ENCODE data around the gene CD58.

Gene CD58

GRCh38 chr1:116470671-116471070, 100.2 kb downstream of the CD58 start (continued):
- TF ChIP-seq ELK4 (IDR thresholded peaks at IDR 0.05; ENCODE audit: borderline replicate concordance, low read depth, low read length) (no peak), WT1 (tag by site-specific recombination; IDR thresholded peaks at IDR 0.05) (no peak), ZNF26 (tag by site-specific recombination; IDR thresholded peaks at IDR 0.05) (no peak), GLI2 (tag by site-specific recombination; IDR thresholded peaks at IDR 0.05; ENCODE audit: borderline replicate concordance, low read depth) (no peak)
- TF ChIP-seq, protein P1, sequence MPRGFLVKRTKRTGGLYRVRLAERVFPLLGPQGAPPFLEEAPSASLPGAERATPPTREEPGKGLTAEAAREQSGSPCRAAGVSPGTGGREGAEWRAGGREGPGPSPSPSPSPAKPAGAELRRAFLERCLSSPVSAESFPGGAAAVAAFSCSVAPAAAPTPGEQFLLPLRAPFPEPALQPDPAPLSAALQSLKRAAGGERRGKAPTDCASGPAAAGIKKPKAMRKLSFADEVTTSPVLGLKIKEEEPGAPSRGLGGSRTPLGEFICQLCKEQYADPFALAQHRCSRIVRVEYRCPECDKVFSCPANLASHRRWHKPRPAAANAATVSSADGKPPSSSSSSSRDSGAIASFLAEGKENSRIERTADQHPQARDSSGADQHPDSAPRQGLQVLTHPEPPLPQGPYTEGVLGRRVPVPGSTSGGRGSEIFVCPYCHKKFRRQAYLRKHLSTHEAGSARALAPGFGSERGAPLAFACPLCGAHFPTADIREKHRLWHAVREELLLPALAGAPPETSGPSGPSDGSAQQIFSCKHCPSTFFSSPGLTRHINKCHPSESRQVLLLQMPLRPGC (tag by site-specific recombination; IDR thresholded peaks at IDR 0.05): no peak

- CTCF ChIA-PET: interaction anchor here (0.8 to 1.5 kb wide), 3 partner anchors 18 to 315 kb away, joined by 3 to 6 read pairs (median 3); no protein-coding TSS in a partner anchor
- H3K4me3 ChIP-seq (ENCODE audit: low read depth, low read length): no peak overlapping the region
- H3K27ac ChIP-seq (ENCODE audit: extremely low read depth, low read depth, low read length): no peak overlapping the region
- H3K9me3 ChIP-seq (ENCODE audit: control insufficient read depth, insufficient read depth, low read depth, low read length): no peaks in the 10 kb centered on the region
- POLR2A ChIA-PET: no interaction called here
- peaks cover 4% of the 10 kb centered on the region for H3K4me1 ChIP-seq (ENCODE audit: control insufficient read depth, insufficient read depth, low read length)
- no peaks in the 10 kb centered on the region for H3K36me3 ChIP-seq (ENCODE audit: control insufficient read depth in 2 of 2, insufficient read depth in 1 of 2, low read length in 2 of 2)
- no peak for TF ChIP-seq ZEB2 (tag by site-specific recombination; IDR thresholded peaks at IDR 0.05)
- no peak for TF ChIP-seq ZNF473 (tag by site-specific recombination; IDR thresholded peaks at IDR 0.05)
- TF ChIP-seq ZNF211 (tag by site-specific recombination; IDR thresholded peaks at IDR 0.05; ENCODE audit: low read depth): no peak
- no peak for TF ChIP-seq KLF9 (tag by site-specific recombination; IDR thresholded peaks at IDR 0.05; ENCODE audit: low read depth)
- TF ChIP-seq ZNF2 (tag by site-specific recombination; IDR thresholded peaks at IDR 0.05): no peak
- no peak for TF ChIP-seq SP7 (tag by site-specific recombination; IDR thresholded peaks at IDR 0.05)
- TF ChIP-seq ZBTB1 (tag by site-specific recombination; IDR thresholded peaks at IDR 0.05): no peak
- TF ChIP-seq, protein P2, sequence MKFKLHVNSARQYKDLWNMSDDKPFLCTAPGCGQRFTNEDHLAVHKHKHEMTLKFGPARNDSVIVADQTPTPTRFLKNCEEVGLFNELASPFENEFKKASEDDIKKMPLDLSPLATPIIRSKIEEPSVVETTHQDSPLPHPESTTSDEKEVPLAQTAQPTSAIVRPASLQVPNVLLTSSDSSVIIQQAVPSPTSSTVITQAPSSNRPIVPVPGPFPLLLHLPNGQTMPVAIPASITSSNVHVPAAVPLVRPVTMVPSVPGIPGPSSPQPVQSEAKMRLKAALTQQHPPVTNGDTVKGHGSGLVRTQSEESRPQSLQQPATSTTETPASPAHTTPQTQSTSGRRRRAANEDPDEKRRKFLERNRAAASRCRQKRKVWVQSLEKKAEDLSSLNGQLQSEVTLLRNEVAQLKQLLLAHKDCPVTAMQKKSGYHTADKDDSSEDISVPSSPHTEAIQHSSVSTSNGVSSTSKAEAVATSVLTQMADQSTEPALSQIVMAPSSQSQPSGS (tag by site-specific recombination; IDR thresholded peaks at IDR 0.05; ENCODE audit: low read depth): no peak
- TF ChIP-seq ZNF391 (tag by site-specific recombination; IDR thresholded peaks at IDR 0.05; ENCODE audit: borderline replicate concordance, low read depth): no peak
- TF ChIP-seq, protein P3, sequence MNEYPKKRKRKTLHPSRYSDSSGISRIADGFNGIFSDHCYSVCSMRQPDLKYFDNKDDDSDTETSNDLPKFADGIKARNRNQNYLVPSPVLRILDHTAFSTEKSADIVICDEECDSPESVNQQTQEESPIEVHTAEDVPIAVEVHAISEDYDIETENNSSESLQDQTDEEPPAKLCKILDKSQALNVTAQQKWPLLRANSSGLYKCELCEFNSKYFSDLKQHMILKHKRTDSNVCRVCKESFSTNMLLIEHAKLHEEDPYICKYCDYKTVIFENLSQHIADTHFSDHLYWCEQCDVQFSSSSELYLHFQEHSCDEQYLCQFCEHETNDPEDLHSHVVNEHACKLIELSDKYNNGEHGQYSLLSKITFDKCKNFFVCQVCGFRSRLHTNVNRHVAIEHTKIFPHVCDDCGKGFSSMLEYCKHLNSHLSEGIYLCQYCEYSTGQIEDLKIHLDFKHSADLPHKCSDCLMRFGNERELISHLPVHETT (tag by site-specific recombination; IDR thresholded peaks at IDR 0.05): no peak
- TF ChIP-seq ZNF121 (tag by site-specific recombination; IDR thresholded peaks at IDR 0.05): no peak
- 0 out of 2 replicates have a peak, but pooled peaks have one; percentile 36 for TF ChIP-seq TRIM28 (IDR thresholded peaks at IDR 0.05; ENCODE audit: borderline replicate concordance, low read length)
- no peak for TF ChIP-seq ZFP41 (tag by site-specific recombination; IDR thresholded peaks at IDR 0.05; ENCODE audit: borderline replicate concordance)
- TF ChIP-seq ZBTB10 (tag by site-specific recombination; IDR thresholded peaks at IDR 0.05): no peak
- TF ChIP-seq, protein P4, sequence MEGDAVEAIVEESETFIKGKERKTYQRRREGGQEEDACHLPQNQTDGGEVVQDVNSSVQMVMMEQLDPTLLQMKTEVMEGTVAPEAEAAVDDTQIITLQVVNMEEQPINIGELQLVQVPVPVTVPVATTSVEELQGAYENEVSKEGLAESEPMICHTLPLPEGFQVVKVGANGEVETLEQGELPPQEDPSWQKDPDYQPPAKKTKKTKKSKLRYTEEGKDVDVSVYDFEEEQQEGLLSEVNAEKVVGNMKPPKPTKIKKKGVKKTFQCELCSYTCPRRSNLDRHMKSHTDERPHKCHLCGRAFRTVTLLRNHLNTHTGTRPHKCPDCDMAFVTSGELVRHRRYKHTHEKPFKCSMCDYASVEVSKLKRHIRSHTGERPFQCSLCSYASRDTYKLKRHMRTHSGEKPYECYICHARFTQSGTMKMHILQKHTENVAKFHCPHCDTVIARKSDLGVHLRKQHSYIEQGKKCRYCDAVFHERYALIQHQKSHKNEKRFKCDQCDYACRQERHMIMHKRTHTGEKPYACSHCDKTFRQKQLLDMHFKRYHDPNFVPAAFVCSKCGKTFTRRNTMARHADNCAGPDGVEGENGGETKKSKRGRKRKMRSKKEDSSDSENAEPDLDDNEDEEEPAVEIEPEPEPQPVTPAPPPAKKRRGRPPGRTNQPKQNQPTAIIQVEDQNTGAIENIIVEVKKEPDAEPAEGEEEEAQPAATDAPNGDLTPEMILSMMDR (tag by site-specific recombination; IDR thresholded peaks at IDR 0.05): no peak
- TF ChIP-seq ZNF510 (tag by site-specific recombination; IDR thresholded peaks at IDR 0.05; ENCODE audit: insufficient replicate concordance): no peak
These were observed 103.8 kb downstream of the CD58 start for GRCh38 chr1:116466810-116467557.

Measured in HEK293 (cell line).